GM19438 (cell line): ENCODE data around the gene PLCG2.

ENCODE experiments used
- ATAC-seq: cut with Tn5 transposase; IDR thresholded peaks from one replicate; pipeline ENCODE4 v1.9.1; 2021; ENCODE audit warnings: low read depth; ENCODE audit not compliant: unreplicated experiment

The PLCG2 gene

DNA sequence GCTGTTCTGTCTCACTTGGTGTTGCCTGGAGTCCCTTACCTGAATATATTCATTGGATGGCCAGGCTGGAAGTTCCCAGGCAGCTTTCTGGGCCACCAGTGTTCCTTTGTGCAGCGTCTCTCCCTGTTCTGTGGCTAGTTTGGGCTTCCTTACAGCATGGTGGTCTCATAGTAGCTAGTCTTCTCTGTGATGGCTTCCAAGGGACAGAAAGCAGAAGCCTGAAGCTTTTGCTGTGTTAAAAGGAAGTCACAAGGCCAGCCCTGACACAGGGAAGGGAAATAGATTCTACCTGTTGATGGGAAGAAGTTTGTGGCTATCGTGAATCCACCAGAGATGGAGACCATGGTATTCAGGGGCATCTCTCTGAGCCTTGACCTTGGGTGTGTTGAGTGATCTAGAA lies 34.6 kb downstream of the PLCG2 start:
- no peak for ATAC-seq

DNA sequence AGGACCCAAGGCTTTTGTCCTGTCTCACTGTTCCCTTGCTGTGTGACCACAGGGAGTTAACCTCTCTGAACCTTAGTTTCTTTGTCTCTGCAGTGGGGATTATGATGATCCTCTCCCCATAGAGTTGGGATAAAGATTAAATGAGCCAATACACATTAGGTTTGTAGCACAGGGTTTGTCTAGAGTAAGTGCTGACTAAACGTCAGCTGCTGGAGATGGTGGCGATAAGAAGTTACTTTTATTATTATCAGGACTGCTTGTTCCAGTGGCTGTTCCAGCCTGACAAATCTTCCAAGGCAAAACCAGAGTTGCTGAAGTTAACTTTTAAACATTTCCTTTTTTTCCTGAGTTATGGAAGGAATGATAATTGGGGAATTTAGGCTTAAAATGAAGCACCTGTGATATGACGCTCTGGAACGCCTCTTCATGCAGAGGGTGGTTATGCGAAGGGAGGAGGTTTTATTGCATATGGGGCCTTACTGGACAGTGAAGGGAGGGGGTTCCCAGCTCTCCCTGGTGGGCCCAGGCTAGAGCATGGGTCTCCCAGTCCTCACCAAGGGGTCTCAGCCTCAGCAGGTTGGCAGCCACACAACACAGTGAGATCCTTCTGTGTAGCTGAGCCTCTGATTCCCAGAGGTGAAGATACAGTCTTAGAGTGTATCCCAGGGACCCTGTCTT lies 35.8 kb downstream of the PLCG2 start:
- no peak for ATAC-seq

DNA sequence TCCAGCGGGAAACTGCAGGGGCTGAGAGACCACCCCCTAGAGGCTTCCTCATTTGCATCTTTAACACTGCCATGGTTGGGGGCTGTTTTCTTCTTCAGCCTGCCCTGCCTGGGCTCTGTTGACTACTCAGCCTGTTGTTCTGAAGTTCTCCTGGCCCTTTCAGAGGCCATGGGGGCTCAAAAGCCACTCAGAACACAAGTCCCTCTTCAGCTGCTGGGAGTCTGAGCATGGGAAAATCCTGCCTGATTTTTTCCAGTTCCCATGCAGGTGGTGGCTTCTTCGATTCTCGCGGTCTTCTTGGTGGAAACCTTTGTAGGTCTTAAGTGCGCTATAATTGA lies 36.3 kb downstream of the PLCG2 start:
- no peak for ATAC-seq

DNA sequence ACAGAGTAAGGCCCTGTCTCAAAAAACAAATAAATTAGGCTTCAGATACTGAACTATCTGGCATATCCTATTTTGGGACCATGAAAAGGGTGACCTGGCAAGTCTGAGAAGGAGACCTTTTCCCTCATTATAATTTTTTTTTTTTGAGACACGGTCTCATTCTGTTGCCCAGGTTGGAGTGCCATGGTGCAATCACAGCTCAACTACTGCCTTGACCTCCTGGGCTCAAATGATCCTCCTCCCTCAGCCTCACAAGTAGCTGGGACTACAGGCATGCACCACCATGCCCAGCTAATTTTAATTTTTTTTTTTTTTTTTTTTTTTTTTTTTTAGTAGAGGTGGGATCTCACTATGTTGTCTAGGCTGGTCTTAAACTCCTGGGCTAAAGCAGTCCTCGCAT lies 37.3 kb downstream of the PLCG2 start:
- ATAC-seq, result no peak

DNA sequence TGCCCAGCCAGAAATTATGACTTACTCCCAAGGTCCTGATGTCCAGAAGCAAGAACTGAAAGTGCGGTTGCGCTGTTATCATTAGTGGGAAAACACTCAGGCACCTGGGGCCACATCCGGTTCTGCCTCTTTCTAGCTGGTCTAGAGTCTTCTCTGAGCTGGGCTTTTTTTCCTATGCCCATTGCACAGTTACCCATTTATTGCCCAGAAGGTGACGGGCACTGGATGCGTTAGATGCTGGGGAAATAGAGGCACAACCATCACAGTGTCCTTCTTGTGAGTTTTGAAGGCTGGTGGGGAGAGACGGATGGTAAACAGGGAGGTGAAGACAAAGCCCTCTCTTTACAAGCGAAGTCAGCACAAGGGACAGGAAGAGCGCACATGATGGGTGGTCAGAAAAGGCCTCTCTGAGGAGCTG lies 37.7 kb downstream of the PLCG2 start:
- ATAC-seq, result no peak

DNA sequence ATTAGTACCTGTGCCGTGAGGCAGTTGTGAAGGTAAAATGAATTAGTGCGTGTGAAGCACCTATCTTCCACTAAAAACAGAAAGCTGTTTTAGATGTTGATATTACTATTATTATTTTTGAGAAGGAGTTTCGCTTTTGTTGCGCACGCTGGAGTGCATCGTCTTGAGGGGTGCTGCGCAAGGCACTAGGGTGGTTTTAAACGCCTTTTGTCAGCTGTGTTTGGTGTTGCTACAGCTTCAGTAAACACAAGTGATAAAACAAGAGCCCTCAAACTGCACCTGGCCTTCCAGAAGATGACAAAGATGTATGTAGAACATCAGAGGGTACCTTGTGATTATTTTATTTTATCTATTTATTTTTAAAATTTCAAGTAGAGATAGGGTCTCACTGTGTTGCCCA lies 38.2 kb downstream of the PLCG2 start:
- no peak for ATAC-seq

DNA sequence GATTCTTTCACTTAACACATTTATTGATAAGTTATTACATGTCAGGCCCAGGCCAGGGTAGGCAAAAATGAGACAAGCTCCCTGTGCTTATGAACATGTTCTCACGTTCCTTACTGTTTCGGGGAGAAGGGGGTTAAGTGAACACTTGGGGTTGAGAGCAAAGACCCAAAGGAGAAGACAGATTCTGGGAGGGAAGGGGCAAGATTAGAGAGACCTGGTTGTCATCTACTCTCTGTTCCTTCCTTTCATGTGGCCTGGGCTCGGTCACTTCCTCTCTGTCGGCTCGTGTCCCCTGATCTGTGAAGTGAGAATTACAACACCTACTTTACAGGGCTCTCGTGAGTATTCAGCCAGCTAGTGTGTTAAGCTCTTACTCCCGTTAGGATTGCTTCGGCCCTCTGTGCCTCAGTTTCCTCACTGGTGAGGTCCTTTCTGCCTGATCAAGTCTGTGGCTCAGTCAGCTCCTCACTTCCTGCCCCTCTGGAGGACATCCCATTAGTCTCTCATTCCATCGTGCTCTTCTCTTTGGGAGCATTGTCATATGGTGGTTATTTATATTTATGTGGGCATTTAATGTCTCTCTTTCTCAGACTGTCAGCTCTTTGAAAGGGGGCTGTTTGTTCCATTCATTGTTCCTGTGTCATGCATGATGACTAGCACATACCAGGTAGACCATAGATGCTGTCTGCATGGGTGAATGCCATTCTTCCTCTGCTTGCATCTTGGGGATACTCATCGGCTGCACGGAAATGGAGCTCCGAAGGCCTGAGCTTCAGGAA lies 38.9 kb downstream of the PLCG2 start:
- no peak for ATAC-seq

DNA sequence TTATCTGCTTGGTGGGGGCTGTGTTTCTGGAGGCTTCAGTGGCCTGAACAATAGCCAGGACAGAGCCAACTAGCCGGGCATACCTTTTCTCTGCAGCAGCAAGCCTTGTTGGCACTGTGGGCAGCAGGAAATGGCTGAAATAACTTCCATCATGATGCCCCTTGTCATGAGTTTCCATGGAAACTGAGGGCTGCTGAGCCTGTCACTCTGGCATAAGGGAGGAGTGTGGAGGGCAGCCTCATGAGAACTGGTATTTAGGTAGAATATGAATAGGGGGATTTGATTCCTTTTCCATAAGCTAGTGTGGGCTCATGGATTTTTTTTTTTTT lies 39.4 kb downstream of the PLCG2 start:
- no peak for ATAC-seq

DNA sequence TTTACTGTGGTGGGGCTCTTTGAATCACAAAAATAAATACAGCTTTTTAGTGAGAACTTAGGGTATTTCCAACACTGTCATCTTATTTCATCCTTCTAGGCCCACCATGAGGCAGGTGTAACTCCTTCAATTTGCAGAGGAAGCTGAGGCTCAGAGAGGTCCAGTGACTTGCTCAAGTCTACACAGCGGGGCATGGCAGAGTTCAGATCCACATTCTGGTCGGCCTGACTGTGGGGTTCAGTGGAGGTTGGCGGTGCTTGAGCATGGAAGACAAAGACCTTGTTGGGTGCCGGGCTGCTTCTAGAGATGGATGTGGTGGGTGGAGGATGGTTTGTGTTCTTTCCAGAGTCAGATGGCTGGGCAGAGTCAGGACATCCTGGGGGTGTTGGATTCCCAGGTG lies 39.8 kb downstream of the PLCG2 start:
- ATAC-seq, result no peak

DNA sequence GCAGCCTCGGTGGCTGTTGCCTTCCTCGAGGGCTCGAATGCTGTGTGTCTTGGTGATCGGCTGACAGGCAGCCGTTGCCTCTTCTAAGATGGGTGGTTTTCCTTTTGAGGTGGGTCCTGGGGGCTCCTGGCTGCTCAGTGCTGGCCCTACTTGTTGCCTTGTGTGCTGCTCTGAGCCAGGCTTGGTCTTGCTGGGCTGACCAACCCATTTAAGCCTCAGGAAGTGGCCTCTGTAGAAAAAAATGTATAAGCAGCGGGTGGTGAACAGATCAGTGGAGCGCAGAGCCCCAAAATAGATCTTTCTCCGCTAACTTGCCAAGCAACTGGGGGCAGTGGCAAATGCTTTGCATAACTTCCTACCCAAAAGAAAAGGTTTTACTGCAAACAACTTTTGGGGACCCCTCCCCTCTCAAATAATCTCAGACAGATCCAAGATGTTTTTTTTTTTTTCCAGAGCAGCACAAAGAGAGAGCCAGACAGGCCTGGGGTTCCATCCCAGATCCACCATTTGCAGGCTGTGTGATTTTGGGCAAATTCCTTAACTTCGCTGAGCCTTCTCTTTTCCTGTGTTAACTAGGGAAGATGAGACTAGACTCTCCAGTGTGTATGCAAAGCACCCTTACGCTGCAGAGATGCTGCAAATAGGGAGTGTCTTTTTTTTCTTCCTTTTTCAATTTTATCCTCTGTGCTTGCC lies 42.5 kb downstream of the PLCG2 start:
- ATAC-seq, result peak; percentile 42

DNA sequence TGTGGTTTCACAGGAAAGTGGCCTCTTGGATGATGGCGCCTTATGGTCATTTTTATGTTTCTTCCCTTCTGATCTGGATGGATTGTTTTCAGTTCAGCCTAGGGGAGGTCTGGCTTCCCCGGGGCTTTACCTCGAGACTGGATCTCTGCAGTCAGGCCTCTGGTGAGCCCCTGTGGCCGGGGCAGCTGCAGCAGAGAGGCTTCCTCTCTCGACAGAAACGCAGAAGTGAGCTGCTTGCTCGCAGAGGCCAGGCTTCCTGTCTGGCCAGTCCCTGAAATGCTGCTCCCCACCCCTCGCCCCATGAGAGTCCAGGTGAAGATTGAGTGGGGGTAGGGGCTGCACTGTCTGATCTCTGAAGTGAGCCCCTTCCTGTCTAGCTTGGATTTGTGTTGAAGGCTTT lies 44.0 kb downstream of the PLCG2 start:
- peak; percentile 45 for ATAC-seq

DNA sequence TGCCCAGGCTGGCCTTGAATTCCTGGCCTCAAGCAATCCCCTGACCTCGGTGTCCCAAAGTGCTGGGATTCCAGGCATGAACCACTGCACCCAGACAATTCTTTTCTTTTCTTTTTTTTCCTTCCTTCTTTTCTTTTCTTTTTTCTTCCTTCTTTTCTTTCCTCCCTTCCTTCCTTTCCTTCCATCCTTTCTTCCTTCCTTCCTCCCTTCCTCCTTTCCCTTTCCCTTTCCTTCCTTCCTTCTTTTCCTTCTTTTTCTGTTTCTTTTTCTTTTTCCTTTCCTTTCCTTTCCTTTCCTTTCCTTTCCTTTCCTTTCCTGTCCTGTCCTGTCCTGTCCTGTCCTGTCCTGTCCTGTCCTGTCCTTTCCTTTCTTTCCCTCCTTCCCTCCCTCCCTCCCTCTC lies 44.6 kb downstream of the PLCG2 start:
- no peak for ATAC-seq

DNA sequence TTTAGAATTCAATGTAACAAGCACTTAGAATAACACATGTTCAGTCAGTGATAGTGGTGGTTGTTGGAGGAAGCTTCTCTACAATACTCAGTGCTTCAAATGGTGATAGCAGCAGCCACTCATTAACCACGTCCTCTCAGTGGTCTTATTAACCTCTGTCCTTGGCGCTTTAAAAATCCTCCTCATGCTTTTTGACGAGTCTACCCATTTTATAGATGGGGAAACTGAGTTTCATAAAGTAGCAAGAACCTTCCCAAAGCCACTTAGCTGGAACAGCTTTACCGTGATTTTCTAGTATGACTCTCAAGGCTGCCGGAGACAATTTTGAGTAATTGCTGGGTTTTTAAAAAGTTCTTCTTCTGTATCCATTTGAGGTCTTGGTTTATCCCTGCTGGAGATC lies 47.4 kb downstream of the PLCG2 start:
- no peak for ATAC-seq

DNA sequence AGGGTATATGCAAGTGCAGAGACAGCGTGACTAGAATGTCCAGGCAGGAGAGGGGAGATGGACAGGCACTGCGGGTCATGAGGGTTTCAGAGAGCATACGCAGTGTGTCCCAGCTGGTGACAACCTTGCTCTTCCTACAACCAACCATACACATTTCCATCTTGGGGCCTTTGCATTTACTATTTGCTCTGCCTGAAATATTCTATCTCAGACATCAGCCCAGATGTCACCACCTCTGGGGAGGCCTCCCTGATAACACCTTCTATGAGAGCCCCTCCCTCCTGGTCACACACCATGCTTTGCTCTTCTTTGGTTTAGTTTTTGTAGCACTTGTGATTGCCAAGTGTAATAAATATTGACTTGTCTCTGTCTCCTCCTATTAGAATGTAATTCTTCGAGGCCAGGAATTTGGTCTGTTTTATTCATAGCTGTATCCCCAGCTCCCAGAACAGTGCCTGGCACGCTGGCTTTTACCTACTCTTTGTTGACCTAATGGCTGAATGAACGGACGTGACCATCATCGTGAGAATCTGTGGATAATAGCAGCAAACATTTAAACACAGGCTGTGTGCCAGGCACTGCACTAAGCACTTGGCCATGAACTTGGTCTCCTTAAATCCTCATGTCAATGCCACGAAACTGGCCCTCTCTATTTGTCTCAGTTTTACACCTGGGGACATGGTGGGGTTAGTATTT lies 51.9 kb downstream of the PLCG2 start:
- ATAC-seq, result no peak

DNA sequence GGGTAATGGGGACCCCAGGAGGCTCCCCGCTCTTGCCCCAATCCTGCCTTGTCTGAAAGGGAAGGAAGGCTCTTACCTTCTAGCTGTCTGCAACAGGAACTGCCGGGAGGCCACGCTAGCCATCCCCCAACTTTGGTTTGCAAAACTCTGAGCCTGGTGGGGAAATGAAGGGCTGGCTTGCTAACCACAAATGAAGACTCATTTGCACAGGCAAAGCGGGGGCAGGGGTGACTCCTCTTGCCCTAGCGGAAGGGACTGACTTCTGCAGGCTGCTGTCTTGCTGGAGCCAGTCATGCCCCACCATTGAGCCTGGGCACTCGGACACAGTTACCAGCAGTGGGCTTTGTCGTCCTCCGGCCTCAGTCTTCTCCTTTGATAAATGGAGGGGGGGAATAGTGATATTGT lies 52.6 kb downstream of the PLCG2 start:
- ATAC-seq, result peak; percentile 55

DNA sequence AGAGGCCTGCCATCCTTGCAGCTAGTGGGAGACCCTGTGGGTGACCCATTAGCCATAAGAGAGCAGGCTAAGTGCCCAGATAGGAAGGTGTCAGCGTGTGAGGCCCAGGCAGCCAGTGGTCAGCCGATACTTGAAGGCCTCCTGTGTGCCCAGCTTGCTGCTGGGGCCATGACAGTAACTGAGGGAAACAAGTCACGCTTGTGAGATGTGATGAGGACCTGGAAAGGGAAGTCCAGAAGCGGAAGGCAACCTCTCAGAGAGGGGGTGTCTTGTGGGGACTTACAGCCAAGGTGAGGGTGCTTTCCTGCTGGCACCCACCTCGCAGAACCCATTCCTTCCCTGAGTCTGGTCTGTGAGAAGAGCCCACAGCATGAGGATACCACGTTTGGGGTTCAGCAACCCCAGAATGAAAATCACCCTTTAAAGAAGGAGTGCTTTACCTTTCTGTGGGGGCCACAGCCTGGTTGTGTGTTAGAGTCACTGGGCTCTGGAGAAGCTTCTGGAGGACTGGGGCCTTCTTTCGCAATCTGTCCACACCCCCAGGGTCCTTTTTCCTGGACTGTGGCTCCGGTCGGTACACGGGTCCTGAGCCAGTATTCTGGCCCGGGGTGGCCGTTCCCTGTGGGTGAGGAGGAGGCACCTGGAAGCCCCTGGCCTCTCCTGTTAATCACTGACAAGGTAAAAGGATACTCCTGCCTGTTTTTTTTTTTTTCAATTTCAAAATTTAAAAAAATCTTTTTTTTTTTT lies 53.9 kb downstream of the PLCG2 start:
- ATAC-seq, result no peak

DNA sequence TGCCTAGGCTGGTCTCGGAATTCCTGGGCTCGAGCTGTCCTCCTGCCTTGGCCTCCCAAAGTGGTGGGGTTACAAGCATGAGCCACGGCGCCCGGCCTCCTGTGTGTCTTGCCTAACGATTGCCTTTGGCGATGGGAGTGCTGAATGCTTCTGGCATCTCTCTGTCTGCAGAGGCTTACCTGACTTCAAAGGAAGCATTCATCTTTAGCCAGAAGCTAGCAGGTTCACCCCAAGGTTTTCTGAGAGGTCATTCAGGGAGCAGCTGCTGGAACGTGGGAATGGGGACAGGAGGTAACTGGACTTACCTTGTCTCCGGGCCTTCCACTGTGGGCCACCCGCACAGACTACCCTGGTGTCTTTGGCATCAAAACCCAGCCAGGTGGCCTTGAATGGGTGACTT lies 54.7 kb downstream of the PLCG2 start:
- no peak for ATAC-seq

DNA sequence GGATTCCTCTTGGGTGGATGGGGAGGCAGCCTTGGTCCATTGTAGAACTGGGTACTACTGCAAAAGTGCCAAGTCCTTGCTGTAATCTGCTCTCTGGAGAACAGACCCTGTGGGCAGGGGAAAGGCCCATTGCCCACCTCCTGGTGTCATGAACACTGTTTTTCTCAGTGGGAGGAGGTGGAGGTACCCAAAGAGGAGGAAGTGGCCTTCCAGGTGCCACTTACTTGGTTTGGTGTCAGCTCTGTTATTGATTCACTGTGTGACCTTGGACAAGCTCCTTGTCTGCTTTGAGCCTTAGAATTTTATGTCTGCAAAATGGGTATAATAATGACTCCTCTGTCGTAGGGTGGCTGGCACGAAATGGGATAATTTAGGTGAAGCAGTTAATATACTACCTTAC lies 55.8 kb downstream of the PLCG2 start:
- ATAC-seq, result no peak

DNA sequence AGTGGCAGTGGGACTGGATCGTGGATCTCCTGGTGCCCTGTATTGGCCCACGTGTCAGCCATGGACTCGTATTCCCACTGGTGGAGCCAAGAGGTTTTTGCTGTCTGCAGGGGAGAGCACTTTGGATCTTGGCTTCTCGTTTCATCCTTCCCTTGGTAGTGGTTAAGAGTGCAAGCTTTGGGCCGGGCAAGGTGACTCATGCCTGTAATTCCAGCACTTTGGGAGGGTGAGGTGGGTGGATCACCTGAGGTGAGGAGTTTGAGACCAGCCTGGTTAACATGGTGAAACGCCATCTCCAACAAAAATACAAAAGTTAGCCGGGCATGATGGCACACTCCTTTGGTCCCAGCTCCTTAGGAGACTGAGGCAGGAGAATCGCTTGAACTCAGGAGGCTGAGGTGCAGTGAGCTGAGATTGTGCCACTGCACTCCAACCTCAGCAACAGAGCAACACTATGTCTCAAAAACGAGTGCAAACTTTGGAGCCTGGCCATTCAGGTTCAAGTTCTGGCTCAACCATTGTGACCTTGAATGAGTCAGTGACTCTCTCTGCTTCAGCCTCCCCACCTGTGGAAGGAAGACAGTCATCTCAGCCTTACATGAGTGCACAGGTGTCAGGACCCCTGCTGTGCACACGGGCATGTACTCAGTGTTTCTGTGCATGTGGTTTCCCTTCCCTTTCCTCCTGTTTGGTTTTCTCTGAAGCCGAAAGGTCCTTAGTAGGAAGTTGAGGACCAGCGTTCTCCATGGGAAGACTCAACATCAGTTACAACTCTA lies 57.4 kb downstream of the PLCG2 start:
- ATAC-seq, result peak; percentile 58

DNA sequence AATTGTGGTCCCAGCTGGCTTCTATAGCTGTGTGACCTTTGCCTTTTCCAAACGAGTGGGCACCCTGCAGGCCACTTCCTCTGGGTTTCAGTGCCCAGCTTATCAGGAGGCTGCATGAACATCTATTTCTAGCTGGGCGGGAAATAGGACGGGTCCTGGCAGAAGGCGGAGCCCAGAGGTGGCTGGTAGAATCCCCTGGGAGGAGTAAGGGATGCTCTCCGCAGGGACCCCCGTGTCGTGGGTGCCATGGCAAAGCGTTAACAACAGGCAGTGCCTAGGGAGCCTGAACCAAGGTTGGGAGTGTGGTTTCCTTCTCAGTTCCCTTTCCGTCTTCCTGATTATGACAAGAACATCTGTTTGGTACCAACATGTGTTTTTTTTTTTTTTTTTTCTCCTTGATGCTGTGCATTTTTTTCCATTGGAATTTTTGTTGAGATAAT lies 58.2 kb downstream of the PLCG2 start:
- ATAC-seq, result no peak
